Panc1 (cell line): ENCODE results near the gene GNE.

ENCODE experiments used
- POLR2AphosphoS5 ChIP-seq: IDR thresholded peaks from 2 replicates; pipeline ENCODE4 v1.6.1; 2012; ENCODE audit warnings: mild to moderate bottlenecking, low read depth, low read length, moderate library complexity
- REST ChIP-seq, 2 experiments: IDR thresholded peaks; 2 replicates each; pipeline ENCODE4 v1.6.1; 2011 to 2012; ENCODE audit warnings: low read depth in 2 of 2, control low read depth in 1 of 2, low read length in 1 of 2, mild to moderate bottlenecking in 1 of 2, moderate library complexity in 1 of 2; ENCODE audit not compliant: insufficient read depth in 1 of 2
- SIN3A ChIP-seq: IDR thresholded peaks from 2 replicates; pipeline ENCODE4 v1.6.1; 2012; ENCODE audit warnings: low read depth, mild to moderate bottlenecking, low read length, moderate library complexity, borderline replicate concordance; ENCODE audit not compliant: insufficient read depth
- TCF7L2 ChIP-seq: IDR thresholded peaks from 2 replicates; pipeline ENCODE4 v1.6.1; 2011; ENCODE audit warnings: mild to moderate bottlenecking, low read depth, low read length, inconsistent platforms
- TF ChIP-seq, protein P1 (sequence below): fragments of 450-650 bp; IDR thresholded peaks from 2 replicates; pipeline ENCODE4 v1.5.1; 2017; ENCODE audit warnings: mild to moderate bottlenecking

DNA sequence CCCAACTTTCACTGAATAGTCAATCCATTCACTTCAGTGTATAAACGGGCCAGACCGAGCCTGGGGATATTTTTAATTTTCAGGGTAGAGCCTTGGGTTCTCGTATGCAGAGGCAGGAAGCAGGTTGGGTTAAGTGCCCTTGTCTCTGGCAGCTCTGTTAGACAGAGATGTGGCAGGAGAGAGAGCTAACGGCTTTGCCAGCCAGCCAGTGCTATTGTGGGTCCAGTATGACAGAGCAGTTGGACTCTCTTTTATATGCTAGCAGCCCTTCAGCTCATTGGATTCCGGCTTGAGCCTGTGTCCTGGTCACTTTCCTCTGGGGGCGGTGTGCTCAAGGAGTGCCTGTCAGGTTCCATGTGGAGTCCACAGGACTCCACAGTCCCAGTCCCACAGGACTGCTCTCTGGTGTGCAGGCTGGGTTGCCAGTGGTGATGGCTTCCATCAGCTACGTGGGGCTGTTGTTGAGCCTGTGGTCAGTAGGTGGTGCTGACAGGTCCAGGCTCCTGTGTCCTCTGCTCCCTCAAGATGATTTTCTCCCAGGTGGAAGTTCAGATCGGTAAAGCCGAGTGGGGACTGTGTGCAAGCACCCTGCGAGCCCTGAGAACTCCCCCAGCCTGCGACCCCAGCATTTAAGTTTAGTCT, 53.2 kb downstream of the GNE start:
- TF ChIP-seq POLR2AphosphoS5 (no peak), TCF7L2 (no peak), SIN3A (no peak), REST (IDR thresholded peaks at IDR 0.05; ENCODE audit: insufficient read depth in 1 of 2, low read depth in 2 of 2, low read length in 1 of 2) (no peak)
- TF ChIP-seq, protein P1, sequence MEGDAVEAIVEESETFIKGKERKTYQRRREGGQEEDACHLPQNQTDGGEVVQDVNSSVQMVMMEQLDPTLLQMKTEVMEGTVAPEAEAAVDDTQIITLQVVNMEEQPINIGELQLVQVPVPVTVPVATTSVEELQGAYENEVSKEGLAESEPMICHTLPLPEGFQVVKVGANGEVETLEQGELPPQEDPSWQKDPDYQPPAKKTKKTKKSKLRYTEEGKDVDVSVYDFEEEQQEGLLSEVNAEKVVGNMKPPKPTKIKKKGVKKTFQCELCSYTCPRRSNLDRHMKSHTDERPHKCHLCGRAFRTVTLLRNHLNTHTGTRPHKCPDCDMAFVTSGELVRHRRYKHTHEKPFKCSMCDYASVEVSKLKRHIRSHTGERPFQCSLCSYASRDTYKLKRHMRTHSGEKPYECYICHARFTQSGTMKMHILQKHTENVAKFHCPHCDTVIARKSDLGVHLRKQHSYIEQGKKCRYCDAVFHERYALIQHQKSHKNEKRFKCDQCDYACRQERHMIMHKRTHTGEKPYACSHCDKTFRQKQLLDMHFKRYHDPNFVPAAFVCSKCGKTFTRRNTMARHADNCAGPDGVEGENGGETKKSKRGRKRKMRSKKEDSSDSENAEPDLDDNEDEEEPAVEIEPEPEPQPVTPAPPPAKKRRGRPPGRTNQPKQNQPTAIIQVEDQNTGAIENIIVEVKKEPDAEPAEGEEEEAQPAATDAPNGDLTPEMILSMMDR: no peak
